IgD-negative memory B cell (primary cell): ENCODE data around the gene GATA5. TPM values are rescaled to one million over a fixed set of nuclear protein-coding genes. Genes with fewer than 3 reads are reported as not detected.

ENCODE experiments used
- H3K27ac Mint-ChIP-seq, 3 donors: one replicate each; pipeline ENCODE4 v1.8.0; 2020 to 2022; ENCODE audit warnings: mild to moderate bottlenecking in 3 of 3, mixed read lengths in 3 of 3, moderate library complexity in 1 of 3
- H3K27me3 Mint-ChIP-seq: one replicate; pipeline ENCODE4 v1.8.0; 2021; ENCODE audit warnings: mixed read lengths
- H3K36me3 Mint-ChIP-seq: one replicate; pipeline ENCODE4 v1.8.0; 2020; ENCODE audit warnings: mild to moderate bottlenecking, mixed read lengths
- H3K4me1 Mint-ChIP-seq, 3 donors: one replicate each; pipeline ENCODE4 v1.8.0; 2020 to 2022; ENCODE audit warnings: mixed read lengths in 3 of 3, mild to moderate bottlenecking in 1 of 3
- H3K4me3 Mint-ChIP-seq, 4 donors: one replicate each; pipeline ENCODE4 v1.8.0; 2020 to 2022; ENCODE audit warnings: mild to moderate bottlenecking in 4 of 4, mixed read lengths in 4 of 4, moderate library complexity in 3 of 4
- H3K9me3 Mint-ChIP-seq, 3 donors: one replicate each; pipeline ENCODE4 v1.8.0; 2020 to 2021; ENCODE audit warnings: mixed read lengths in 3 of 3, mild to moderate bottlenecking in 1 of 3
- polyA plus RNA-seq: library from polyadenylated mRNA; unstranded; fragments of 300-500 nt; fragmentation: Illumina TruSeq; gene quantifications from one replicate; pipeline ENCODE4 v1.2.3, GENCODE V29; 2021

GATA5 gene
- polyA plus RNA-seq, 1 donor from 2014 or later: not detected

DNA sequence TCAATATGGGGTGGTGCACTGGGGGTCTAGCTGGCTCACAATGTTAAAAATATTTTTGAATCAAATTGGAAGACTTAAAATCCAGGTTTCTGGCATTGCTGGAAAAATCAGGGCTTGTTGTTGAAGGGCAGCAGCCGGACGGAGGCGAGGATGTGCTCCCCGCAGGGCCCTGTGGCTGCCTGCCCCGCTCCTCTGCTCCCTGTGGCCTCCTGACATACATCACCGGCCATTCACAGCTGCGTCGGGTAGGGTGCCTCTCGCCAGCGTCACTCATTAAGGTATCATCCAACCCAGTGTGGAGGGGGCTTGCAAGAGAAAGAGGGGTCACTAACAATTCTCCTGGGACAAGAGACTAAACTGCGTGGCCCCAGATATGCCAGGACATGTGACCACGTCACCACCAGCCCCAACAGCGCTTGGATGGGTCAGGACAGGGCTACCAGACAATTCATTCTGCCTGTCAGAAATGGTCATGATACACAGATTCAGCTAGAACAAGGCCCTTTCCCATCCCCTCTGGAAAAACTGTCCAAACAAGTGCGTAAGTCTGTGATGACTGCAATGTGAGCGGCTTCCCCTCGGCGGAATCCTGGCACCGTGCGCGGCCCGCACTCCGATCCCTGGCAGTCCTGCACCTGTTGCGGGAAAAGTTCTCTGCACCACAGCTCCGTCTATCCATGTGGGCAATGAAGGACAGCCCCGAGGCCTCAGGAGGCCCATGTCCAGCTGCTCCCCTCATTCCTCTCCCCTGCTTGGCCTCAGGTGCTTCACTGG is 12.0 kb downstream of the GATA5 start:
- Mint-ChIP-seq H3K27ac (no peak overlapping the region), H3K27me3 (no peaks in the 10 kb centered on the region), H3K4me1 (no peaks in the 10 kb centered on the region), H3K4me3 (no peak overlapping the region), H3K36me3 (no peaks in the 10 kb centered on the region), H3K9me3 (no peaks in the 10 kb centered on the region)

- no peak overlapping the region for H3K27ac Mint-ChIP-seq
- H3K9me3 Mint-ChIP-seq: no peaks in the 10 kb centered on the region
- no peaks in the 10 kb centered on the region for H3K4me1 Mint-ChIP-seq
- peaks cover 1% of the 10 kb centered on the region for H3K27me3 Mint-ChIP-seq
- no peaks in the 10 kb centered on the region for H3K36me3 Mint-ChIP-seq
- no peak overlapping the region for H3K4me3 Mint-ChIP-seq
These were observed 12.7 kb downstream of the GATA5 start for GRCh38 chr20:62462976-62463592.

- Mint-ChIP-seq H3K27ac (no peak overlapping the region), H3K4me1 (no peaks in the 10 kb centered on the region), H3K4me3 (no peak overlapping the region), H3K27me3 (peaks cover 5% of the 10 kb centered on the region), H3K36me3 (no peaks in the 10 kb centered on the region), H3K9me3 (no peaks in the 10 kb centered on the region)
These were observed 14.0 kb downstream of the GATA5 start for GRCh38 chr20:62461834-62462233.

- Mint-ChIP-seq H3K27ac (no peak overlapping the region), H3K4me1 (no peaks in the 10 kb centered on the region), H3K9me3 (no peaks in the 10 kb centered on the region), H3K27me3 (peaks cover 7% of the 10 kb centered on the region), H3K36me3 (no peaks in the 10 kb centered on the region), H3K4me3 (no peak overlapping the region)
These were observed 14.6 kb downstream of the GATA5 start for GRCh38 chr20:62461157-62461556.

- no peaks in the 10 kb centered on the region for H3K4me1 Mint-ChIP-seq
- H3K27me3 Mint-ChIP-seq: peaks cover 7% of the 10 kb centered on the region
- H3K4me3 Mint-ChIP-seq: no peak overlapping the region
- no peak overlapping the region for H3K27ac Mint-ChIP-seq
- no peaks in the 10 kb centered on the region for H3K9me3 Mint-ChIP-seq
- H3K36me3 Mint-ChIP-seq: no peaks in the 10 kb centered on the region
These were observed 15.1 kb downstream of the GATA5 start for GRCh38 chr20:62460678-62461077.

GRCh38 chr20:62459488-62459887 is 16.3 kb downstream of the GATA5 start:
- no peak overlapping the region for H3K4me3 Mint-ChIP-seq
- H3K27ac Mint-ChIP-seq: no peak overlapping the region
- H3K36me3 Mint-ChIP-seq: no peaks in the 10 kb centered on the region
- H3K27me3 Mint-ChIP-seq: peaks cover 9% of the 10 kb centered on the region
- H3K9me3 Mint-ChIP-seq: no peaks in the 10 kb centered on the region
- H3K4me1 Mint-ChIP-seq: no peaks in the 10 kb centered on the region

DNA sequence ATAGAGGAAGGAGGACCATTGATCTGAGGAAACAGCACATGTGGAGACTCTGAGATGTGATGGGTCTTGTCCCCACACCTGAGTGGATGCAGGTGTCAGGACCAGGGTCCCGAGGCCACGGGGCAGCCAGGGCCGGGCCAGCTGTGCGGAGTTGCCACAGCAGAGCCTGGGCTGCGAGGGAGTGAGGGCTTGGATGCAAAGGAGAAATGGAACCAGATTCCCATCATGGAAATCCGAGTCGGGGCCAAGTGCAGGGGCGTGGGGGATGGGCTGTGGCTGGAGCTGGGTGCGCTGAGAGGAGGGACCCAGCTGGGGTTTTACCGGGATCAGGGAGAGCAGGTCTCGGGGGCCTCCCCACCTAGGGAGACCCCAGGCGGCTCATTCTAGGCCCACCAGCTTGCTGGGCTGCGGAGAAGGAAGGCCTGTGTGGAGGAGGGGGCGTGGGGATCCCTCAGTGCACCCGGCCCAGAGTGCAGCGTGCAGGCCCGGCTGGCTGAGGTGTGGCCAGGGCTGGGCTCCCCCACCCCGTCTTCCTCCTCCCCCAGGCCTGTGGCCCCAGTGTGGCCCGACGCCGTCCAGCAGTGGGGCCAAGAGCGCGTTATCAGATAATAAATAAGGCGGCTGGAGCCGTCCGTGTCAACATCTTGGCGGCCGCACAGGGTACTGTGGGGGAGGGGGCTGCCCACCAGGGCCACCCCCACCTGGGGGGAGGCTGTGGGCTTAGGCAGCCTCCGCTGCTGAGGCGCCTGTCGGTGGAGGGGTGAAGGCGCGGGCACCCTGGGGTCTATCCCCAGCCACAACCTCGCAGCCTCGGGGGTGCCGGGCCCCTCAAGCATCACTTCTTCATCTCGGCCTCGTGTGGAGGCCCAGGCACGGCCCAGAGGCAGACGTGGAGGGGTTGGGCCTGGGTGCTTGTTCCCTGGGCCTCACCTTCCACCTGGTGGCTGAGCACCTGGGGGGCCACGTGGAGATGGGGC is 17.2 kb downstream of the GATA5 start:
- Mint-ChIP-seq H3K4me1 (no peaks in the 10 kb centered on the region), H3K27ac (peak overlapping the region in 1 of 3 donors; percentile 67), H3K9me3 (no peaks in the 10 kb centered on the region), H3K27me3 (peaks cover 12% of the 10 kb centered on the region), H3K4me3 (no peak overlapping the region), H3K36me3 (no peaks in the 10 kb centered on the region)

- Mint-ChIP-seq H3K9me3 (no peaks in the 10 kb centered on the region), H3K36me3 (no peaks in the 10 kb centered on the region), H3K4me3 (no peak overlapping the region), H3K4me1 (no peaks in the 10 kb centered on the region), H3K27ac (no peak overlapping the region), H3K27me3 (peaks cover 12% of the 10 kb centered on the region)
These were observed 18.0 kb downstream of the GATA5 start for GRCh38 chr20:62457831-62458230.

- Mint-ChIP-seq H3K36me3 (no peaks in the 10 kb centered on the region), H3K4me1 (no peaks in the 10 kb centered on the region), H3K27me3 (peaks cover 12% of the 10 kb centered on the region), H3K27ac (no peak overlapping the region), H3K9me3 (no peaks in the 10 kb centered on the region), H3K4me3 (no peak overlapping the region)
These were observed 18.7 kb downstream of the GATA5 start for GRCh38 chr20:62457098-62457497.

DNA sequence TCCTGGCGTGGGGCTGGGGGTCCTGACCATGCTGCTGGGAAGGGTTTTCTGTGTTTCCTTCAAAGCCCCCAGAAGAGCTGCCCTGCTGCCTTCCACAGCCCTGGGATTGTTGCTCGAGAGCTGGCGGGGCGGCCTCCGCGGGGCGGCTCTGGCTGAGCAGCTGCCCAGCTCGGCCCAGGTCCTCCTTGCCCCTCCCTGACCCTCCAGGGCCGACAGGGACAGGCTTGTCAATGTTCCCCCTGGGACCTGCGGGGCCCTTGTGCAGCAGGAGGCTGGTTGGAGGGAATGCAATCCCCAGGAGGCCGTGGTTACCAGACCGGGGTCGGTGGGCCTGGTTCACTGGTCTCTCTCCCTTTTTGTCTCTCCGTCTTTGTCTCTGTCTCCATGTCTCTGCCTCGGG is 19.9 kb downstream of the GATA5 start:
- H3K4me1 Mint-ChIP-seq: no peaks in the 10 kb centered on the region
- H3K36me3 Mint-ChIP-seq: no peaks in the 10 kb centered on the region
- H3K27ac Mint-ChIP-seq: no peak overlapping the region
- no peak overlapping the region for H3K4me3 Mint-ChIP-seq
- peaks cover 12% of the 10 kb centered on the region for H3K27me3 Mint-ChIP-seq
- no peaks in the 10 kb centered on the region for H3K9me3 Mint-ChIP-seq

DNA sequence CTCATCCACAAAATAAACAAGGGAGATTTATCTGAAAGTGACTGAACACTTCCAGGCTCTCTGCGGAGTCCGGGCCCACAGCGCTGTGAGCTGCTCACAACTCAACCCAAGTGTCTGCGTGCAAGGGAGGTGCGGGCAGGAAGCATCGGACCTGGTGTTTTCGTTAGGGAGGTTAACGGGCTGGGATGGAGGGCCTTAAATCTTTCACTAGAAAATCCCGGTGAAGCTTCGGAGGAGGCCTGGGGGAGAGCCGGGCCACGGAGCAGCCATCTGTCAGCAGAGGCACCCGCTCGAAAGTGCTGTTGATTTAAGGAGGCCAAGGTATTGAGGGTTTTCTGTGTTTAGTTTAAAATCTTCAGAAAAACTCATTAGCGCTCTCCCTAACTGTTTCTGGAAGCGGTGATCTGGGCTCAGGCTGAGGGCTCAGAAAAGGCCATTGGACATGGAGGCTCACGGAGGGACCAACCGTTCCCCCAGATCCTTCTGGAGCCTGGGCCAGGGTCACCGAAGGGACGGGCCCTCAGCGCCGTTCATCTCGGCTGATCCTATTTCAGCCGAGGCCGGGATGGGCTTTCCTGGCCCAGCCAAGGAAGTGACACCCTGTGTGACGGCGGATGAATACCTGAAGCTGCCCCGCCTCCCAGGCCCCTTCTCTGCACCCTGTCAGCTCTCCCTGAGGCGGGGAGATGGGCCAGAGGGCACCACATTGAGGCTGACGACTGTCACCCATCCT is 20.7 kb downstream of the GATA5 start:
- no peak overlapping the region for H3K4me3 Mint-ChIP-seq
- H3K36me3 Mint-ChIP-seq: no peaks in the 10 kb centered on the region

GRCh38 chr20:62453186-62453808 is 22.5 kb downstream of the GATA5 start:
- H3K27me3 Mint-ChIP-seq: peaks cover 12% of the 10 kb centered on the region
- H3K4me1 Mint-ChIP-seq: no peaks in the 10 kb centered on the region
- H3K36me3 Mint-ChIP-seq: no peaks in the 10 kb centered on the region
- H3K4me3 Mint-ChIP-seq: no peak overlapping the region
- H3K27ac Mint-ChIP-seq: no peak overlapping the region
- no peaks in the 10 kb centered on the region for H3K9me3 Mint-ChIP-seq

More for the DNA sequence above, 20.7 kb downstream of the GATA5 start:
- no peaks in the 10 kb centered on the region for H3K4me1 Mint-ChIP-seq
- H3K27ac Mint-ChIP-seq: no peak overlapping the region
- peaks cover 12% of the 10 kb centered on the region for H3K27me3 Mint-ChIP-seq
- no peaks in the 10 kb centered on the region for H3K9me3 Mint-ChIP-seq

DNA sequence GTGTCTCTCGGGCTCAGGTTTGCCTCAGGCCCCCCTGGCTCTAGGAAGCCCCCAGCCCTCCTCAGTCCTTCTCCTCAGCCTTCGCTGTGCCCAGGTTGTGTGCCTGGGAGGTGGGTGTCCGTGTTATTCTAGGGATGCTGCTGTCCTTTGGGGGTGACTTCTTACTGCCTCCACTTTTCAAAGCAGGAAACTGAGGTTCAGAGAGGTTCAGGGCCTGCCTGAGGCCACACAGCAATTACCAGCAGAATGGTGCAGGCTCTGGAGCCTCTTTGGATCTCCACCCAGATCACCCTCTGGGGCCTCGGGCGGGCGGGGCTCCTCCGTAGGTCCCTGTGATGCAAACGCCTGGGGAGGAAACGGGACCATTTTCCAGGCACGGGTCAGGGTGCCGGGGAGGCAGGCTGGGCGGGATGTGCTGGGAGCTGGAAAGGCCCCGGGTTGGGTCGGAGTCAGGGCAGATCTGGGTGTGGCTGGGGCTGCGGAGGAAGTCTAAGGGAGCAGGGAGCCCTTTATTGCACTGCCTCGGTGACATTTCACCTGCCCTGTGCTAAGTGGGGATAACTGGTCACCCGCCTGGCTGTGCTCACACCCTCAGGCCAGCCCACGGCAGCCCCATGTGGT is 23.2 kb downstream of the GATA5 start:
- Mint-ChIP-seq H3K4me1 (no peaks in the 10 kb centered on the region), H3K27ac (no peak overlapping the region)

GRCh38 chr20:62451970-62452369 is 23.8 kb downstream of the GATA5 start:
- Mint-ChIP-seq H3K36me3 (no peaks in the 10 kb centered on the region), H3K27me3 (peaks cover 12% of the 10 kb centered on the region), H3K4me1 (no peaks in the 10 kb centered on the region), H3K9me3 (no peaks in the 10 kb centered on the region), H3K4me3 (no peak overlapping the region), H3K27ac (no peak overlapping the region)

More for the DNA sequence above, 23.2 kb downstream of the GATA5 start:
- Mint-ChIP-seq H3K27me3 (peaks cover 12% of the 10 kb centered on the region), H3K9me3 (no peaks in the 10 kb centered on the region), H3K36me3 (no peaks in the 10 kb centered on the region), H3K4me3 (no peak overlapping the region)
